GM19023 (cell line): Measurements from ENCODE around the gene RCOR3.
A peak's percentile ranks its signal among the peaks of the same experiment; 100 is the strongest.
"Not testable (repeated sequence)": the region's sequence is repeated elsewhere in the genome, so short reads cannot be mapped to it uniquely, and the experiment has no call there.

Source experiments
- ATAC-seq: cut with Tn5 transposase; IDR thresholded peaks from one replicate; pipeline ENCODE4 v1.9.1; 2021; ENCODE audit warnings: mild to moderate bottlenecking, moderate library complexity; ENCODE audit not compliant: unreplicated experiment

Gene RCOR3

DNA sequence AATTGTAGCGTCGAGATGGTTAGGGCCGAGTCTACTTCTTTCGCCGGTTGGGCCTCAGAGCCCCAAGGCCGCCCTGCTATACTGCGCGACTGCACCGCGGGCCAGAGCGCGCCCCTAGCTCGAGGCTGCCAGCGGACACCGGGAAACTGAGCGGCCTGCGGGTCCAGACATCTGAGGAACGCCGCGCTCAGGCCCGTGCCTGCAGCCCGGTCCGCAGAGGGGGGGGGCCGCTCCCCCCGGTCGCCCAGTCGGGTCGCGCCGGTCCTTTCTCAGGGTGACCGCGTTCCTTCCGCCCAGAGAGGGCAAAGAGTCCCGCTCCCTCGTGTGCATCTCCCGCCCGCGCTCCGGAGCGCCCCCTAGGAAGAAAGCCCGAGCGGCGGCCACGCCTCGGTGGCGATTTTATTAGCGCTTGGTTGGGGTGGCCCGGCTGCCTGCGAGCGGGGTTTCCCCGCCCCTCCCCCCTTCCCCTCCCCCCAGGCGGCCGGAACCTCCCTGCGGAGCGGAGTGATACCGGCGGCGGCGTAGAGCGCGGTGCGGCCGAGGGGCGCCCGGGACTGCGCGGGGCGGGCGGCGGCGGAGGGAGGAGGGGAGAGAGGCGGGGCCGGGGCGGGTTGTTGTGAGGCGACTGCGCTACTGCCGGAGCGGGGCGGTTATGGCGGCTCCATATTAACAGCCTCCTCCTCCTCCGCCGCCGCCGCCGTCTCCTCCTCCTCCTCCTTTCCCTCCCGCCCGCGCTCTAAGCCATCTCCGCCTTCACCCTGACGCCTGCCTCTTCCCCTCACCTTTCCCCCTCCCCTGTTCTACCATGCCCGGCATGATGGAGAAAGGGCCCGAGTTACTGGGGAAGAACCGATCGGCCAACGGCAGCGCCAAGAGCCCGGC, at the start of gene RCOR3:
Gene RCOR3, plus strand, starts transcription at position 611 of the 882 bp plus-strand sequence. Its CDS starts 195 bp downstream, at position 806.
- ATAC-seq: peak; percentile 63

GRCh38 chr1:211210052-211210451, 49.1 kb upstream of the RCOR3 start:
- no peak for ATAC-seq

GRCh38 chr1:211210965-211211364, 48.2 kb upstream of the RCOR3 start:
- ATAC-seq: no peak

DNA sequence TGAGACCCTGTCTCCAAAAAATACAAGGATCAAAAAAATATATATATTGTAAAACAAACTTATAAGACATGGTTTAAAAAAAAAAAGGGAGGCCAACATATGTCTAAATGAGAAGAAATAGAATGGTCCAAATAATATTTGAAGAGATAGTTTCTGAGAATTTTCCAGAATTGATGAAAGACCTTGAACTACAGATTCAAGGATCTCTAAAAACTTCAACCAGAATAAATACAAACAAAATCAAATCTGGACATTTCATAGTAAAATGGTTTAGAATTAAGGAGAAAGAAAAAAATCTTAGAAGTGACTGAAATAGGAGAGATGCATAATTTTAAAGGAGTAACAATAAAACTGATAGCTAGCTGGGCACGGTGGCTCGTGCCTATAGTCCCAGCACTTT, 45.5 kb upstream of the RCOR3 start:
- no peak for ATAC-seq

GRCh38 chr1:211215577-211215976, 43.6 kb upstream of the RCOR3 start:
- no peak for ATAC-seq

DNA sequence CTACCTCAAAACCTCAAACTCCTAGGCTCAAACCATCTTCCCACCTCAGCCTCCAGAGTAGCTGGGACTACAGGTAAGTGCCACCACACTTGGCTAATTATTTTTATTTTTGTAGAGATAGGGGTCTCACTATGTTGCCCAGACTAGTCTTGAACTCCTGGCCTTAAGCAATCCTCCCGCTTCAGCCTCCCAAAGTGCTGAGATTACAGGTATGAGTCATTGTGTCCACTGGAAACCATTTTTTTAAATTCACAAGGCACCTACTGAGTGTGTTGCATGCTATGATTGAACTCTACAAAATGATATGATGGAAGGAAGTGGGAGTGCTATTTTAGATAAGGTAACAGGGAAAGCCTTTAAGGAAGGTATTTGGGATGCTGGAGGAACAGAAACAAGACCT, 41.8 kb upstream of the RCOR3 start:
- ATAC-seq: no peak

- ATAC-seq: not testable (repeated sequence)
Measured at GRCh38 chr1:211222469-211223234, 36.5 kb upstream of the RCOR3 start.

- ATAC-seq: not testable (repeated sequence)
Measured at GRCh38 chr1:211228573-211229364, 30.4 kb upstream of the RCOR3 start.

GRCh38 chr1:211229365-211229759, 29.8 kb upstream of the RCOR3 start:
- no peak for ATAC-seq

DNA sequence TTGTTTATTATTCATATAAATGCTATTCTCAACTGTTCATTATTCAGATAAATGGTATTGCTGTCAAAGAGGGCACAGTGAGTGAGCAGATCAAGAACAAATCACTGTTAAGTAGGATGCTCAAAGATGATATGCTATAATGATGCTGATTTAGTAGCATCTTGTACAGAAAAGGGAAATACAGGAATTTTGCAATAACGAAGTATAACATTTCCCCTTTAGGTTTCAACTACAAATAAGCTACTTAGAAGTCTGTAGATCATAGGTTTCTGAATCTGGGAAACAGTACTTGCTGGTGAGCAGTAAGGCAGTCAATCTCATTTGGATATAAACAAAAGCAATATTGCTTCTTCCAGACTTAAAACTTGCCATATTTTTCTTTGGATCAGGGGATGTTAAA, 27.3 kb upstream of the RCOR3 start:
- no peak for ATAC-seq

DNA sequence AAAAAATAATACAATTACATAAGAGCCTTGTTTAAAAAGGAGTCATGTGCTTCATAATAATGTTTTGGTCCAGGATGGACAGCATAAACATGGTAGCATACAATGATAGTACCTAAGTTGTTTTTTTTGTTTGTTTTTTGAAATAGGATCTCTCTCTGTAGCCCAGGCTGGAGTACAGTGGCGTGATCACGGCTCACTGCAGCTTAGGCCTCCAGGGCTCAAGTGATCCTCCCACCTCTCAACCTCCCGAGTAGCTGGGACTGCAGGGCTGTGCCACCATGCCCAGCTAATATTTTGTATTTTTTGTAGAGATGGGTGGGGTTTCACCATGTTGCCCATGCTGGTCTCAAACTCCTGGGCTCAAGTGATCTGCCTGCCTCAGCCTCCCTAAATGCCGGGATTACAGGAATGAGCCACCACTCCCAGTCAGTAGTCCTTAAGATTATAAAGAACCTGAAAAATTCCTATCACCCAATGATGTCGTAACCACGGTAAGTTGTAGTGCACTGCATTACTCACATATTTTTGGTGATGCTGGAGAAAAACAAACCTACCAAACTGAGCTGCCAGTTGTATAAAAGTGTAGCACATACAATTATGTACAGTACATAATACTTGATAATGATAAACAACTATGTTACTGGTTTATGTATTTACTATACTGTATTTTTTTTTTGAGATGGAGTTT, 22.4 kb upstream of the RCOR3 start:
- no peak for ATAC-seq

DNA sequence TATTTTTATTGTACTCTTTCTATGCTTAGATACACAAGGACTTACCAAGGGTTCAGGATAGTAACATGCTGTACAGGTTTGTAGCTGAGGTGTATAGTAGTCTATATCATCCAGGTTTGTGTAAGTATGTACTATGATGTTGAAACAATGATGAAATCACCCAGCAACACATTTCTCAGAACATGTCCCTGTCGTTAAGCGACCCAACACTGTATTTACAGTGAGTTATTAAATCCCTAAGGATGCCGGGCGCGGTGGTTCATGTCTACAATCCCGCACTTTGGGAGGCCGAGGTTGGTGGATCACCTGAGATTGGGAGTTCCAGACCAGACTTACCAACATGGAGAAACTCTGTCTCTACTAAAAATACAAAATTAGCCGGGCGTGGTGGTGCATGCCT, 21.6 kb upstream of the RCOR3 start:
- no peak for ATAC-seq

DNA sequence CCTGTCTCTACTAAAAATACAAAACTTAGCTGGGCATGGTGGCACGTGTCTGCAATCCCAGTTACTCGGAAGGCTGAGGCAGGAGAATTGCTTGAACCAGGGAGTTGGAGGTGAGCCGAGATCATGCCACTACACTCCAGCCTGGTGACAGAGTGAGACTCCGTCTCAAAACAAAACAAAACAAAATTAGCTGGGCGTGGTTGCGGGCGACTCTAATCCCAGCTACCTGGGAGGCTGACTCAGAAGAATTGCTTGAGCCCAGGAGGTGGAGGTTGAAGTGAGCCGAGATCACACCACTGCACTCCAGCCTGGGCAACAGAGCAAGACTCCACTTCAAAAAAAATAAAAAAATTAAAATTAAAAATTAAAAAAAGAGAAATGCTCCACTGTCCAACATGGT, 18.6 kb upstream of the RCOR3 start:
- ATAC-seq: not testable (repeated sequence)

DNA sequence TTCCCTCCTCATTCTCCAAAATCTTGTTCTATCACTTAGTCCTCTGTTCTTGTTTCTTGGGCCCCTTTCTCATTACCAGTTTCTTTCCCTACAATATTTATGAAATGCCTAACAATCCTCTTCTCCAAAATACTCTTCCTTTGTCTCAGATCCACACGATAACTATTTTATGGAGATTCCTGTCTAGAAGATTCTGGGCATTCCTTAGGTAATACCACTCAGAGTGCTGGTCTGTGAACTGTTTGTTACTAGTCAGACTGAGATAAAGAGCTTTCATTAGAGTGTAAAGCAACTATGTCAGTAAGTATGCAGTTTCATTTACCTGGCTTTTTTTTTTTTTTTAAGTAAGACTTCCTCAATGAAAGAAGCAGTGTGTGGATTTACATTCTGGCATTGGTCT, 18.1 kb upstream of the RCOR3 start:
- ATAC-seq: no peak

DNA sequence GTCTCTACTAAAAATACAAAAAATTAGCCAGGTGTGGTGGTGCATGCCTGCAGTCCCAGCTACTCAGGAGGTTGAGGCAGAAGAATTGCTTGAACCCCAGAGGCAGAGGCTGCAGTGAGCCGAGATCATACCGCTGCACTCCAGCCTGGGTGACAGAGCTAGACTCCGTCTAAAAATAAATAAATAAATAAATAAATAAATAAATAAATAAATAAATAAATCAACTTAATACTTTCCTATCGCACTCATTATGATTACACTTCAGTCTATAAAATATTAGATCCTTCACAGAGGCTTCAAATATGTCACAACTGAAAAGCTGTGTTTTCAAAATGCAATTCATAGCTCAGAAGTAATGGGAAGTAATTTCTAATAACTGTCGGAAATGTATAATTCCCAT, 15.5 kb upstream of the RCOR3 start:
- not testable (repeated sequence) for ATAC-seq

GRCh38 chr1:211246583-211246982, 12.6 kb upstream of the RCOR3 start:
- ATAC-seq: not testable (repeated sequence)

DNA sequence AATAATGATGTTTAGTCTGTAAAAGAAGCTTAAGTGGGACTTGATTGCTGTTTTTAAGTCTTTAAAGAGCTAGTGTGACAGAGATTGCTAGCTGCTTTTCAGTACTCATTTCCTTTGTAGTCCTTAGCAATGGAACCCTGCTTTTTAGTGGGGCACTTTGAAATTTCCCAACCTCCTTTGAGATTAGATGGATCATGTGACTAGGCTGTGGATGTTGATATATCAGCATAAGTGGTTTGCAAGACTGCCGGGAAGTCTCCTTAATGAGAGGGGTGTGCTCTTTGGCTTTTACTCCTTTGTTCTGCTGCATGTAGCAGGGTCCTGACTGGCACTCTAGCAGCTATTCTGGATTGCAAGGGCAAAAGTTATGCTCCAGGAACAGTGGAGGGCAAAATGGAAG, 11.2 kb upstream of the RCOR3 start:
- ATAC-seq: no peak

- not testable (repeated sequence) for ATAC-seq
Measured at GRCh38 chr1:211249611-211250010, 9.6 kb upstream of the RCOR3 start.

DNA sequence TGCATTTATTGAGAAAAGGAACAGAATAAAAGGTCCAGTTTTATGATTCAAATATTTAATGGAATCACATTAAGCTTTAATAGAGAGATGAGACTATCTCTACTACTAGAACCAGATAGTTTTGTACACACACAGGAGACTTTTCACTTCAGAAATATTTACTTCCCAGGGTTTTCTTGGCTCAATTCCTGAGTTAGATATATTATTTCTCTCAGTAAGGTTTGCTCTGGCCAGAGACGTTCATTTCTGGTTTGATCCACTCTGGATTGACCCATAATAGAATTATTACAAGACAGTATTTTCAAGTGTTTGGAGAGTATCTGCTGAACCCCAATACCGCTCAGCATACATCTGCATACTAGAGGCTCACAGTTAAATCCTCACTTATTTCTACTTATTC, 1.3 kb upstream of the RCOR3 start:
- no peak for ATAC-seq

- peak; percentile 30 for ATAC-seq
Measured at GRCh38 chr1:211258310-211258755, 833 bp upstream of the RCOR3 start.
